HepG2 (cell line): ENCODE data around the gene RARS2. TPM values are rescaled to one million over a fixed set of nuclear protein-coding genes. Genes with fewer than 3 reads are reported as not detected.

Experiments
- AGO1 ChIP-seq: fragments of 200-400 bp; formaldehyde crosslinking; IDR thresholded peaks from 2 replicates; pipeline ENCODE4 v1.6.1; 2017; ENCODE audit warnings: mild to moderate bottlenecking, low read depth, low read length, moderate library complexity; ENCODE audit not compliant: poor library complexity, severe bottlenecking
- CBX2 ChIP-seq, 2 experiments: fragments of 200-600 bp in 1 of 2; sonication (generic); formaldehyde crosslinking in 1 of 2; IDR thresholded peaks; 2 replicates each; pipeline versions ENCODE4 v1.7.0 to v1.8.1; 2018 to 2022; ENCODE audit warnings: low read depth in 2 of 2, low read length in 1 of 2, mild to moderate bottlenecking in 1 of 2, missing genetic modification reagents in 1 of 2
- KLF13 ChIP-seq: sonication (generic); formaldehyde crosslinking; IDR thresholded peaks from 2 replicates; pipeline ENCODE4 v1.4.0; 2020; ENCODE audit warnings: mild to moderate bottlenecking, missing genetic modification reagents
- MED1 ChIP-seq: sonication (generic); formaldehyde crosslinking; IDR thresholded peaks from 2 replicates; pipeline ENCODE4 v1.4.0; 2020; ENCODE audit warnings: missing genetic modification reagents
- MIER3 ChIP-seq: IDR thresholded peaks from 2 replicates; pipeline ENCODE4 v1.6.1; 2016; ENCODE audit warnings: missing compliant biosample characterization, borderline replicate concordance
- NFE2L1 ChIP-seq: sonication (generic); formaldehyde crosslinking; IDR thresholded peaks from 2 replicates; pipeline ENCODE4 v1.4.0; 2020; ENCODE audit warnings: missing genetic modification reagents, mild to moderate bottlenecking, borderline replicate concordance
- NRL ChIP-seq: sonication (generic); formaldehyde crosslinking; IDR thresholded peaks from 2 replicates; pipeline ENCODE4 v1.5.0; 2020; ENCODE audit warnings: missing genetic modification reagents, mild to moderate bottlenecking, moderate library complexity, borderline replicate concordance
- PPARG ChIP-seq: conservative IDR thresholded peaks from 2 replicates; pipeline ENCODE4 v1.6.1; 2016; ENCODE audit warnings: missing biosample characterization, missing genetic modification reagents
- PRDM15 ChIP-seq: sonication (generic); formaldehyde crosslinking; IDR thresholded peaks from 2 replicates; pipeline ENCODE4 v1.4.0; 2020; ENCODE audit warnings: missing genetic modification reagents
- REL ChIP-seq: sonication (generic); formaldehyde crosslinking; conservative IDR thresholded peaks from 2 replicates; pipeline ENCODE4 v1.8.0; 2022; ENCODE audit warnings: mild to moderate bottlenecking, missing genetic modification reagents, moderate library complexity
- TCF7L2 ChIP-seq: IDR thresholded peaks from 2 replicates; pipeline ENCODE4 v1.6.1; 2011; ENCODE audit warnings: mild to moderate bottlenecking, low read depth, low read length, moderate library complexity
- ZBTB46 ChIP-seq: sonication (generic); formaldehyde crosslinking; IDR thresholded peaks from 2 replicates; pipeline ENCODE4 v1.4.0; 2020; ENCODE audit warnings: mild to moderate bottlenecking, missing genetic modification reagents, borderline replicate concordance
- ZNF253 ChIP-seq: sonication (generic); formaldehyde crosslinking; IDR thresholded peaks from 2 replicates; pipeline ENCODE4 v1.8.0; 2022; ENCODE audit warnings: mild to moderate bottlenecking, missing genetic modification reagents, borderline replicate concordance
- ZNF318 ChIP-seq: sonication (generic); formaldehyde crosslinking; IDR thresholded peaks from 2 replicates; pipeline ENCODE4 v1.4.0; 2020; ENCODE audit warnings: mild to moderate bottlenecking, missing genetic modification reagents
- ZNF331 ChIP-seq: sonication (generic); formaldehyde crosslinking; IDR thresholded peaks from 2 replicates; pipeline ENCODE4 v1.4.0; 2020; ENCODE audit warnings: missing genetic modification reagents
- ZNF569 ChIP-seq: sonication (generic); formaldehyde crosslinking; IDR thresholded peaks from 2 replicates; pipeline ENCODE4 v1.5.0; 2020; ENCODE audit warnings: mild to moderate bottlenecking, missing genetic modification reagents, moderate library complexity, borderline replicate concordance
- ZNF713 ChIP-seq: sonication (generic); formaldehyde crosslinking; IDR thresholded peaks from 2 replicates; pipeline ENCODE4 v1.4.0; 2020; ENCODE audit warnings: mild to moderate bottlenecking, missing genetic modification reagents
- polyA plus RNA-seq, 8 experiments: library from polyadenylated mRNA; depleted of rRNA in 3 of 8; stranded (reverse) in 7 of 8; unstranded in 1 of 8; fragments of >200 nt; fragmentation: Illumina TruSeq in 4 of 8; extraction: Trizol in 4 of 8; gene quantifications; 2 replicates each; pipeline versions ENCODE4 v1.2.1 to v1.2.3, GENCODE V29; 2011 to 2016; ENCODE audit warnings: low read depth in 4 of 8, missing spikeins in 1 of 8, mixed read lengths in 1 of 8; ENCODE audit not compliant: insufficient read depth in 1 of 8
- total RNA-seq, 5 experiments: library from RNA; depleted of rRNA; stranded (reverse); fragments of >200 nt; fragmentation: Illumina TruSeq; extraction: Trizol; gene quantifications; 2 replicates each; pipeline ENCODE4 v1.2.3, GENCODE V29; 2016; ENCODE audit warnings: low read depth in 1 of 5

The RARS2 gene
- total and polyA plus RNA-seq, 2 of the 13 experiments (the other 11 are each of a cell fraction or from before 2014, with no cell fraction given): 23.4 to 80.1 TPM

- TF ChIP-seq ZNF318 (CRISPR knock-in tag): no peak
- TF ChIP-seq MIER3 (CRISPR knock-in tag): no peak
- peak; percentile 79; the same call in 1 of the 2 replicates for TF ChIP-seq ZNF331 (CRISPR knock-in tag)
- TF ChIP-seq REL (CRISPR knock-in tag): no peak
- TF ChIP-seq AGO1: no peak
- TF ChIP-seq ZNF253 (CRISPR knock-in tag): no peak
- TF ChIP-seq PRDM15 (CRISPR knock-in tag): no peak
- TF ChIP-seq NRL (CRISPR knock-in tag): no peak
- no peak for TF ChIP-seq ZNF713 (CRISPR knock-in tag)
- peak; percentile 71 for TF ChIP-seq TCF7L2
- TF ChIP-seq ZNF569: no peak
- TF ChIP-seq MED1 (CRISPR knock-in tag): peak; percentile 76
- peak; percentile 96 for TF ChIP-seq PPARG (CRISPR knock-in tag)
- TF ChIP-seq NFE2L1 (CRISPR knock-in tag): no peak
- no peak for TF ChIP-seq CBX2 (IDR thresholded peaks at IDR 0.05; ENCODE audit: low read depth, low read length)
- no peak for TF ChIP-seq CBX2 (CRISPR knock-in tag; IDR thresholded peaks at IDR 0.05; ENCODE audit: low read depth)
- no peak for TF ChIP-seq ZBTB46 (CRISPR knock-in tag)
- no peak for TF ChIP-seq KLF13 (CRISPR knock-in tag)
Observed at GRCh38 chr6:87583822-87584221, 6.0 kb downstream of the RARS2 start (continued).
